ENCODE results near the gene OSBPL5.
A peak's percentile ranks its signal among the peaks of the same experiment; 100 is the strongest.
"Not testable (repeated sequence)": the region's sequence is repeated elsewhere in the genome, so short reads cannot be mapped to it uniquely, and the experiment has no call there.

The OSBPL5 gene

DNA sequence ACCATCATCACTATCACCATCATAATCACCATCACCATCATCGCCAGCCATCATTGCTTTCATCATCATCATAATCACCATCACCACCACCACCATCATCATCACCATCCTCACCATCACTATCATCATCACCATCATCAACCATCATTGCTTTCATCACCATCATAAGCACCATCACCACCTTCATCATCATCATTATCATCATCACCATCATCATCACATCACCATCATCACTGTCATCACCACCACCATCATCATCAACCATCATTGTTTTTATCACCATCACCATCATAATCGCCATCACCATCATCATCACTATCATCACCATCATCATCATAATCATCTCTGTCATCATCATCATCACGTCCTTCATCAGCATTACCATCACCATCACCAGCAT is 9.3 kb upstream of the OSBPL5 start:
- Histone ChIP-seq H3K4me1 (ENCODE audit: insufficient read depth, low read length) (peaks cover 2% of the 10 kb centered on the region; the same call in 1 of the 2 replicates), H3K36me3 (ENCODE audit: insufficient read depth, low read depth, low read length) (no peaks in the 10 kb centered on the region), H3K9ac (ENCODE audit: low read depth, low read length) (no peak overlapping the region), H3K9me3 (ENCODE audit: insufficient read depth, low read depth, low read length) (peaks cover 10% of the 10 kb centered on the region; the same call in 1 of the 2 replicates), H3K27me3 (ENCODE audit: insufficient read depth, low read length) (peaks cover 30% of the 10 kb centered on the region), H3K27ac (ENCODE audit: low read length) (no peak overlapping the region), H3K4me3 (ENCODE audit: low read length) (no peak overlapping the region)

DNA sequence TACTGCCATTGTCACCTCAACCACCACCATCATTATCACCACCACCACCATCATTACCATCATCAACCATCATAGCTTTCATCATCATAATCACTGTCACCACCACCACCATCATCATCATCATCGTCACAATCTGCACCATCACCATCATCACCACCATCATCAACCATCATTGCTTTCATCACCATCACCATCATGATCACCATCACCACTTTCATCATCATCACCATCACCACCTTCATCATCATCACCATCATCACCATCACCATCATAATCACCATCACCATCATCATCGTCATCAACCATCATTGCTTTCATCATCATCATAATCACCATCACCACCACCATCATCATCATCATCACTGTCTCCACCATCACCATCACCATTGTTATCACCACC is 8.7 kb upstream of the OSBPL5 start:
- Histone ChIP-seq H3K9ac (ENCODE audit: low read depth, low read length) (no peak overlapping the region), H3K9me3 (ENCODE audit: insufficient read depth, low read depth, low read length) (peaks cover 10% of the 10 kb centered on the region; the same call in 1 of the 2 replicates), H3K36me3 (ENCODE audit: insufficient read depth, low read depth, low read length) (no peaks in the 10 kb centered on the region), H3K4me1 (ENCODE audit: insufficient read depth, low read length) (peaks cover 2% of the 10 kb centered on the region; the same call in 1 of the 2 replicates), H3K27me3 (ENCODE audit: insufficient read depth, low read length) (peaks cover 36% of the 10 kb centered on the region), H3K4me3 (ENCODE audit: low read length) (no peak overlapping the region), H3K27ac (ENCODE audit: low read length) (no peak overlapping the region)

DNA sequence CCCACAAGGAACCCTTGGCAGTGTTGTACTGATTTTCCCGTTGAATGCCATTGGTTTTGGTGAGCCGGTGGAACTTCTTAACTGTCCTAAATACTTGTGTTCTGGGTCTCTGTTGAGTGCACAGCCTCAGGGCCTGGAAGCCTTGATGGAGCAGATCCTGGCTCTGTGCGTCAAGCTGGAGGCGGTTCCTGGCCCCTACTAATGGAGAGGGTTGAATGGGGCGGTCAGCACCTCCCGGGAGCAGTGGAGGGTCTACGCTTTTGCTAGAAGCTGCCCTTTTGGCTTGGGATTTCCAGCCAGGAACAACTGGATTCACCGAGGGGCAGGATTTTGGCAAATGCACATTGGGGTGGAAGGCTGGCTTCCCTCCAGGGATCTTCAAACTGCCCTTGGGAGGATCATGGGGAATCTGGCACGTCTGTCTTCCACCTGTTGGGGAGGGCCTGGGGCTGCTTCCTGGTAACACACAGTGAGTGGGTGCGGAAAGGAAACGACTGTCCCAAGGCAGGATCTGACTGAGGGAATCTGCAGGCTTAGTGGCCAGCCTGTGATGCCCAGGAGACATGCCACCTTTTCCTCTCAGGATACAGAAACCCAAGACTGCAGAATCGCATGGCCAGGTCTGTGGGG is 6.9 kb upstream of the OSBPL5 start:
- peaks cover 10% of the 10 kb centered on the region; the same call in 1 of the 2 replicates for H3K9me3 ChIP-seq (ENCODE audit: insufficient read depth, low read depth, low read length)

DNA sequence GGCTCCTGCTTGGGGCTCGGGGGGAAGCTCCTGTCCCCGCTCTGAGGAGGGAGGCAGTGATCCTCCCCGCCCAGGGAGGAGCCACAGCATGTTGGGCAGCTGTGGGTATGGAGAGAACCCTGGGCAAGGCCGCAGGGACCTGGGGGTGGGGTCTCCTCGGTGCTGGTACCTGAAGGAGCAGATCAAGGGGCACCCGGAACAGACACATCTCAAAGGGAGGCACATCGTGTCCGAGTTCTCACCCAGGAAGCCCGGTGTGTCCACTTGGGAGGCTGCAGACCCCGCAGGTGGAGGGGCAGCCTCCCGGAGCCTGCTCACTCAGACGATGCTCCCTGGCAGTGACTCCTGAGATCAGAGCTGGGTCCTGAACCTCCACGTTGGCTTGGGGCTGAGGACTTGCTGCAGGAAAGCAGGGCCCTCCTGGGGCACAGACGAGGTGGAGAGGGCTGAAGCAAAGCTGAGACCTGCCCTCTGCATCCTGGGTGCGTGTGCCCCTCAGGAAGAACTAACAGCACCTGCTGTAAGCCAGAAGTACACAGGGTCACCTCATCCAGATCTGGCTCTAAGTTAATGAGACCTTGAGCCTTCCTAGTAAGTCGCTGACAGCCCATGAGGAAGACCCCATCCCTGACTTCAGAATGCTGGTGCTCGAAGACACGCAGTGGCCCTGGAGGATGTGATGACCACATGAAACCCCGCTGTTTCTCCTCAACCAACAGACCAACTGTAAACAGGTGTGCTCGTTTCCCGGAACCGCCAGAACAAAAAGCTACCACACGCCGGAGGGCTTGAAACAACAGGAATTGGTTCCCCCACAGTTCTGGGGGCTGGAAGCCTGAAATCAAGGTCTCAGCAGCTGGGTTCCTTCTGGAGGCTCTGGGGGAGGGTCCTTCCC is 5.9 kb upstream of the OSBPL5 start:
- Histone ChIP-seq H3K4me1 (ENCODE audit: insufficient read depth, low read length) (peaks cover 2% of the 10 kb centered on the region; the same call in 1 of the 2 replicates), H3K27me3 (ENCODE audit: insufficient read depth, low read length) (peaks cover 61% of the 10 kb centered on the region), H3K27ac (ENCODE audit: low read length) (no peak overlapping the region), H3K4me3 (ENCODE audit: low read length) (no peak overlapping the region), H3K9me3 (ENCODE audit: insufficient read depth, low read depth, low read length) (peaks cover under 1% of the 10 kb centered on the region; the same call in 1 of the 2 replicates), H3K36me3 (ENCODE audit: insufficient read depth, low read depth, low read length) (no peaks in the 10 kb centered on the region), H3K9ac (ENCODE audit: low read depth, low read length) (no peak overlapping the region)

More for the DNA sequence above, 6.9 kb upstream of the OSBPL5 start:
- Histone ChIP-seq H3K9ac (ENCODE audit: low read depth, low read length) (no peak overlapping the region), H3K4me1 (ENCODE audit: insufficient read depth, low read length) (peaks cover 2% of the 10 kb centered on the region; the same call in 1 of the 2 replicates), H3K27ac (ENCODE audit: low read length) (no peak overlapping the region), H3K27me3 (ENCODE audit: insufficient read depth, low read length) (peaks cover 51% of the 10 kb centered on the region), H3K36me3 (ENCODE audit: insufficient read depth, low read depth, low read length) (no peaks in the 10 kb centered on the region), H3K4me3 (ENCODE audit: low read length) (no peak overlapping the region)

DNA sequence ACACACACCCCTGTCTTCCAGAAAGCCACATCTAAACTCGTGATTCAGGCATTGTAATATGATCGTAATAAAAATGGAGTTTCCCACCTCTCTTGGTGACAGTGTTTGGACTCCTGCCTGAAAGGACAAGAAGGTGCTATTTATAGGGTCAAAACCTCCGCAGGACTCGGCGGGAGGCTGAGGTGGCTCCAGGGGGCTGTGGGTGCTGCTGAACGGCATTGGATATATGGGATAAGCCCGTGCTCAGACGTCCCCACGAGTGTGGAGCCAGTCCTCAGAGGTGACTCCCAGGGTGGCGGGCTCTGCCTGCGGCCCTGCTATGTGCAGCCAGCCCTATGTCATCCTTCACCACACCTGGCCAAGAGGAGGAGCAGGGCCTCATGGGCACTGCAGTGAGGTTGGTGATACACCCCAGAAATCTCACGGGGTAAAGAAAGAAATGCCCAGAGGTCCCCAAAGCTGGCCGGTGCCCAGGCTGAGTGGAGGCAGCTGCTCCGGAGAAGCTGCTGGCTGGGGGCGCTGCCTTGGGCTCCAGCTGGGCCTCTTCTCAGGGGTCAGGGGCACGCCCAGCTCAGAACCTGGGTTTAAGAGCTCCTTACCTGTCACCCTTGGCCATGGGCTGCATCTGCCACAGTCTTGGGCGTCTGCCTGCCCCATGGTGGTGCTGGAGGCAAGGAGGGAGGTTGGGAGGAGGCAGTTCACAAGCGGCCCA is 5.1 kb upstream of the OSBPL5 start:
- Histone ChIP-seq H3K4me3 (ENCODE audit: low read length) (no peak overlapping the region), H3K36me3 (ENCODE audit: insufficient read depth, low read depth, low read length) (no peaks in the 10 kb centered on the region), H3K9ac (ENCODE audit: low read depth, low read length) (no peak overlapping the region), H3K4me1 (ENCODE audit: insufficient read depth, low read length) (peaks cover 2% of the 10 kb centered on the region; the same call in 1 of the 2 replicates), H3K27ac (ENCODE audit: low read length) (no peak overlapping the region), H3K27me3 (ENCODE audit: insufficient read depth, low read length) (peaks cover 69% of the 10 kb centered on the region), H3K9me3 (ENCODE audit: insufficient read depth, low read depth, low read length) (no peaks in the 10 kb centered on the region)

DNA sequence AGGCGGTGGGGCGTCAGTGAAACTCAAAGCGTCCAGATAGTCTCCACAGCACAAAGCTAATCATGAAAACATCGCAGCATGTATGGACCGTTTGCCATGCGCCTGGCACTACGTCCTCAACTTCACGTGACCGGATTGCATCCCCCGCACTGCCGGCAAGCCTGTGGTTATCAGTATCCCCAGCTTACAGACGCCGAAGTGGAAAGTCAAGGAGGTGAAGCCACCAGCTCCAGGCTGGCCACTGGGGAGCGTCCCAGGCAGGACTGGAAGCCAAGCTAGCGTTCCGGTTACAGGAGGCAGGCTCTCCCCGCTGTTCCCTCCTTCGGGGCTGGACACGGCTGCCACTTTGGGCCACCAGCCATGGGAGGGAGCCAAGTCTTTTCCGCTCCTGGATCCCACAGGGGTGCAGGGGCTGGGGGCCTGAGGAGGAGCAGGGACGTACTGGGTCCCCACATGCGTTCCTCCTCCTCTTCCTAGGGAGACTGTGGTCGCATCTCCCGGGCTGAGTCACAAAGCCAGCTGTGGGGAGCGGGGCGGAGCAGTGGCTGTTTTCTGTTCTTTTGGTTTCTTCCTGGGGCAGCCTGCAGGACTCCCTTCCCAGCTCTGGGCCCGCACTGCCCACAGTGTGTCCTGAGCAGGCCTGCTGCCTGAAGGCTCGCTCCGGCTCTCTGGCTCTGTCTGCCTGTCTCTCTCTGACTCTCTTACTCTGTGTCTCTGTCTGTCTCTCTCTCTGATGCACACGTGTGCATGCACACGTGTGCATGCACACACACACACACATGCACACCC is 4.3 kb upstream of the OSBPL5 start:
- H3K27ac ChIP-seq (ENCODE audit: low read length), result no peak overlapping the region
- peaks cover 72% of the 10 kb centered on the region for H3K27me3 ChIP-seq (ENCODE audit: insufficient read depth, low read length)
- peak overlapping the region; percentile 44; the same call in 1 of the 2 replicates for H3K4me3 ChIP-seq (ENCODE audit: low read length)
- 0 out of 2 replicates have a peak overlapping the region, but pooled peaks have one; percentile 26 for H3K9ac ChIP-seq (ENCODE audit: low read depth, low read length)
- H3K4me1 ChIP-seq (ENCODE audit: insufficient read depth, low read length), result peaks cover 2% of the 10 kb centered on the region; the same call in 1 of the 2 replicates
- H3K36me3 ChIP-seq (ENCODE audit: insufficient read depth, low read depth, low read length), result no peaks in the 10 kb centered on the region
- H3K9me3 ChIP-seq (ENCODE audit: insufficient read depth, low read depth, low read length), result no peaks in the 10 kb centered on the region

DNA sequence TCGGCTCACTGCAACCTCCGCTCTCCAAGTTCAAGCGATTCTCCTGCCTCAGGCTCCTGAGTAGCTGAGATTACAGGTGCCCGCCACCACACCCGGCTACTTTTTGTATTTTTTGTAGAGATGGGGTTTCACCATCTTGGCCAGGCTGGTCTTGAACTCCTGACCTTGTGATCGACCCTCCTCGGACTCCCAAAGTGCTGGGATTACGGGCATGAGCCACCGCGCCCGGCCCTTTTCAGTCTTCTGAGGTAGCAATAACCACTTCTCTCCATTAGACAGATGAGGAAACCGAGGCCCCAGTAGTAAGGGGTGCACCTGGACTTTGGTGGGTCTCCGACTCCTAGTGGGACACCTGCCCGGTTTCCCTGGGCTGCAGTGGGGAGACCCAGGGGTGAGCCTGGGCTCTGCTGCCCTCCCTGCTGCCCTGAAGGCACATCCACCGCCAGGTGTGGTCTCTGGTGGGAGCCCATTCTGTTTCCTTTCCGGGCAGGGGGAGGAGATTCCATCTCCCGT is 3.7 kb upstream of the OSBPL5 start:
- Histone ChIP-seq H3K4me3 (ENCODE audit: low read length) (peak overlapping the region; percentile 44; the same call in 1 of the 2 replicates), H3K27me3 (ENCODE audit: insufficient read depth, low read length) (peaks cover 79% of the 10 kb centered on the region)
- not testable (repeated sequence) for H3K4me1 ChIP-seq (ENCODE audit: insufficient read depth, low read length); H3K27ac ChIP-seq (ENCODE audit: low read length); H3K36me3 ChIP-seq (ENCODE audit: insufficient read depth, low read depth, low read length); H3K9ac ChIP-seq (ENCODE audit: low read depth, low read length); H3K9me3 ChIP-seq (ENCODE audit: insufficient read depth, low read depth, low read length)

DNA sequence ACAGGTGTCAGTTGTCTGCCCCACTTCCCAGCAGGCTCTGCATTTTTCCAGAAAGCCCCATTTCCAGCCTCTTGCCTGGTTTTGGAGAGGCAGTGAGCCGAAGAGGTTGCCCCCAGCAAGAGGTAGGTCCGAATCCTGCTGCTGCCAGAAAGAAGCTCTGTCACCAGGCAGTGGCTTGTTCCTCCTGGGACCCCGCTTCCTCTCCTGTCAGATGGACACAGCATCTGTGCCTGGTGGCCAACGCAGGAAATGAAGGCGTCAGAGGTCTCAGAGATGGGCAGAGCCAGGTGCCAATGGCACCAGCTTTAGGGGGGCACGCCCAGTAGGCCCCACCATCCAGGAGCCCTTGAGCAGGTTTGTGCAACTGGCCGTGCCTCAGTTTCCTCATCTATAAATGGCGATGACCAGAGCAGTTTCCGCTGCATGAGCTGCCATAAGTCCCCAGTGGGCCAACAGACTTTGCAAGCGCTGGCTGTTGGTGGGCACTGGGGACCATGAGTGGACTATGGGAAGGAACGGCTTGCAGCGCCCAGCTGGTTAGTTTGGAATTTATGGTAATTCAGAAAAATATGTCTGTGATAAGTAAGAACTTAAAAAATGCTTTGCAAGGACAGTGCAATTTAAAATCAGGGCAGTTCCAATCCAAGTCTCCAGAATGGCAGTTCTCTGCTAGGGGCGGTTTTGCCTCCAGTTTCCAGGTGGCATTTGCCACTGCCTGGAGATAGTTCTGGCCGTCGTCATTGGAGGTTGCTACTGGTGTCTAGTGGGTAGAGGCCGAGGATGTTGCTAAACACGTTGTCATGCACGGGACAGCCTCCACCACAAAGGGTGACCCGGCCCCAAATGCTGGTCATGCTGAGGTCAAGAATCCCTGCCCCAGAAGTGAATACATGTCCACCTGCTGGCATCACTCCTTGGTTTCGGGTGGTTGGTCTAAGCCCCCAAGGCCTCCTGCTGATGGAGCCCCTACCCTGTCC is 2.3 kb upstream of the OSBPL5 start:
- Histone ChIP-seq H3K9ac (ENCODE audit: low read depth, low read length) (no peak overlapping the region), H3K36me3 (ENCODE audit: insufficient read depth, low read depth, low read length) (no peaks in the 10 kb centered on the region), H3K27ac (ENCODE audit: low read length) (no peak overlapping the region), H3K4me3 (ENCODE audit: low read length) (no peak overlapping the region), H3K4me1 (ENCODE audit: insufficient read depth, low read length) (peaks cover 2% of the 10 kb centered on the region; the same call in 1 of the 2 replicates), H3K27me3 (ENCODE audit: insufficient read depth, low read length) (peaks cover 90% of the 10 kb centered on the region), H3K9me3 (ENCODE audit: insufficient read depth, low read depth, low read length) (no peaks in the 10 kb centered on the region)

DNA sequence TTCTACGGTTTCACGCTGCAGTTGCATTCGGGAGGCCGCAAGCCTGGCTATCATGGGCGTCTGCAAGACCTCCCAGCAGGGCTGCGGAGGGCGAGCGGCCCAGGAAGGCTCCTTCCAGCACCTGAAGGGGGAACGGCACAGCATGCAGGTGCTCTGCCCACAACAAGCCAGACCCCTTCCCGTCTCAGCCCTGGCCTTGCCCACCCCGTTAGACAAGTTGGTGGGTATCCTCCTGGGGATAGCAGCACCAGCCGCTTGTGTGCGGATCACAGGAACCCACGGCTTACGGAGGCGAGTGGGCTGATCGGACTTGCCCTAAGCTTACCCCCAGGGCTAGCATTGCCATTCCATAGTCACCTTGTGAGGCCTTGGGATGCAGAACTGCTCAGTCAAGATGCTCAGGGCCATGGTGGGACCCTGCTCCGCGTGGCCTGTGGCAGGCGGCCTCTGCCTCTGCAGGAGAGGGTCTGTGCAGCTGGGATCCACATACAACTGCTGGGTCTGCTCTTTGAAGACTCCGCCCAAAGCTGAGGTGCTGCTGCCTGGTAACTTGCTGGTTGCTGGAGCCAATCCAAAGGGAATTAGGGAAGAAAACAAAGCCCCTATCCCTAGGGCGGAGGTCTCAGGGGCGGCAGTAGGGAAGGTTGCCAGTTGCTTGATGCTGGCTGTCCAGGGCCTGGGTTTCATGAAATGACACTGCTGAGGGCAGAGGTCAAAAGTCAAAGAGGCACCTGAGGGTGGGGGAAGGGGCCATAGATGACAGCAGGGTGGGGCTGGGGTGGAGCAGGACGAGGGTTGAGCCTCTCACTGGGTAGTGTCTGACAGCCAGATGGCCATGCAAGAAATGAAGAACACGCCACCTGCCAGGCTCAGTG is 1.4 kb upstream of the OSBPL5 start:
- Histone ChIP-seq H3K27ac (ENCODE audit: low read length) (no peak overlapping the region), H3K36me3 (ENCODE audit: insufficient read depth, low read depth, low read length) (no peaks in the 10 kb centered on the region), H3K9me3 (ENCODE audit: insufficient read depth, low read depth, low read length) (no peaks in the 10 kb centered on the region), H3K4me3 (ENCODE audit: low read length) (no peak overlapping the region), H3K27me3 (ENCODE audit: insufficient read depth, low read length) (peaks cover 91% of the 10 kb centered on the region), H3K4me1 (ENCODE audit: insufficient read depth, low read length) (peaks cover 2% of the 10 kb centered on the region; the same call in 1 of the 2 replicates), H3K9ac (ENCODE audit: low read depth, low read length) (no peak overlapping the region)

Data from iPS-20b (cell line).